AG10803 (cell line): ENCODE measurements around the gene CDYL.
"Not testable (repeated sequence)": the region's sequence is repeated elsewhere in the genome, so short reads cannot be mapped to it uniquely, and the experiment has no call there.

Source experiments
- DNase-seq: peaks from one replicate; pipeline ENCODE4 v3.0.0; 2010; ENCODE audit warnings: low read depth
- H3K4me3 ChIP-seq: 2 replicates; pipeline ENCODE4 v1.5.1; 2011; ENCODE audit warnings: mild to moderate bottlenecking, low read length, control low read depth
- CTCF ChIP-seq: conservative IDR thresholded peaks from 2 replicates; pipeline ENCODE4 v1.5.1; 2011; ENCODE audit warnings: mild to moderate bottlenecking, low read length, control low read depth, inconsistent platforms

The CDYL gene

GRCh38 chr6:4860387-4860786, 84.2 kb downstream of the CDYL start:
- no peak overlapping the region for H3K4me3 ChIP-seq
- no peak for DNase-seq
- TF ChIP-seq CTCF, result no peak

DNA sequence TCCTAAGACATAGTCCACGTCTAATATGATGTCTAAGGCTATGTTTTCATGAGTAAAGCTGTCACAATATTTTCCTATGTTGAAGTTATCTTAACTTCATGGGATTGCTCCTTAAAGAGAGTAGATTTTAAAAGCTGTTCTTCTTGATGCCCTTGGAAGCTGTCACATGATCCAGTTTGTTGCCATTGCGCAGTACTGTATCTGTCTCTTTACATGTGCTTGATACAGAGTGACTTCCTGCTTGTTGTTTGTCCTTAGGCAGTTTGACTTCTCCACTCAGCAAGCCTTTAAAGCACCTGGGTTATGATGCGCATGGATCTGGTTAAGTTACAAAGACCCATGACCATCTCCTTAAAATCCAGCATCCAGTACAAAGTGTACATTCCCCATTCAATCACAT, 85.4 kb downstream of the CDYL start:
- DNase-seq, result no peak
- H3K4me3 ChIP-seq, result no peak overlapping the region
- TF ChIP-seq CTCF, result no peak

DNA sequence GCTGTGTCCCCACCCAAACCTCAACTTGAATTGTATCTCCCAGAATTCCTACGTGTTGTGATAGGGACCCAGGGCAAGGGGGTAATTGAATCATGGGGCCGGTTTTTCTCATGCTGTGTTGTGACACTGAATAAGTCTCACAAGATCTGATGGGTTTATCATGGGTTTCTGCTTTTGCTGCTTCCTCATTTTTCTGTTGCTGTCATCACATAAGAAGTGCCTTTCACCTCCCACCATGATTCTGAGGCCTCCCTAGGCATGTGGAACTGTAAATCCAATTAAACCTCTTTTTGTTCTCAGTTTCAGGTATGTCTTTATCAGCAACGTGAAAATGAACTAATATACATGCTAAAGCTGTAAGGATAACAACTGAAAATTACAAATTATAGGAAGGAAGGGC, 88.3 kb downstream of the CDYL start:
- H3K4me3 ChIP-seq, result no peak overlapping the region
- no peak for DNase-seq

GRCh38 chr6:4865006-4865405, 88.8 kb downstream of the CDYL start:
- DNase-seq, result not testable (repeated sequence)

More for the DNA sequence above, 88.3 kb downstream of the CDYL start:
- no peak for TF ChIP-seq CTCF

DNA sequence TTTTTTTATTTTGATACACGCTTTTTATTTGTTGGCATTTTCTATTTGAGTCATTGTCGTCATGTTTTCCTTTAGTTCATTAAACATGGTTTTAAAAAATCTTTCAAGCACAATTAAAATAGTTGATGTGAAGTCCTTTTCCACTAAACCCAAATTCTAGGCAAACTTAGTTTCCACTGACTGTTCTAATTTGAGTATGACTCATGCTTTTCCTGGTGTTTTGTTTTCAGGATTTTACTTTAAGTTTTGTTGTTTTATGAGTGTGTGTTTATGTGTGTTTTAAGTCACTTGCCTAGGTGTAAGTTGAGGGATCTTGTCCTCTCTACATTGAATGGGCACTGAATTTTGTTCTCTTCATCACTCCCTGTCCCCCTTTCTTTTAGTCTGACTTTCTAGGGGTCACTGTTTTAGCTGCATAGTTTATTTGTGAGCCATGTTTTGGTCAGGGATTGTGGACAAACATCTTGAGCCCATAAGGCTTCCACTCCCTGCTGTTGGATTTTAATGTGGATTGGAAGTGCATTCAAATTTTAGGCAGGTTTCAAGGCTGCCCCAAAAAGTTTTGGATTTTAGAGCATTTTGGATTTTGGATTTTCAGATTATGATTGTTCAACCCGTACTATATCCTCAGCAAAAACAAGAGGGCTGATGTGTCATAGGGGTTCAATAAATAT, 94.8 kb downstream of the CDYL start:
- peak; percentile 35 for DNase-seq
- no peak for TF ChIP-seq CTCF
- H3K4me3 ChIP-seq, result no peak overlapping the region

More at GRCh38 chr6:4865006-4865405, 88.8 kb downstream of the CDYL start:
- H3K4me3 ChIP-seq, result not testable (repeated sequence)

- no peak for DNase-seq
- no peak for TF ChIP-seq CTCF
These were observed 95.6 kb downstream of the CDYL start for GRCh38 chr6:4871825-4872224.

GRCh38 chr6:4872841-4873240, 96.6 kb downstream of the CDYL start:
- DNase-seq, result no peak
- H3K4me3 ChIP-seq, result no peak overlapping the region
- no peak for TF ChIP-seq CTCF

More at GRCh38 chr6:4871825-4872224, 95.6 kb downstream of the CDYL start:
- no peak overlapping the region for H3K4me3 ChIP-seq

GRCh38 chr6:4873928-4874327, 97.7 kb downstream of the CDYL start:
- no peak for TF ChIP-seq CTCF
- no peak overlapping the region for H3K4me3 ChIP-seq
- DNase-seq, result no peak
